PC-3 (cell line): ENCODE data around the gene LAD1. TPM values are rescaled to one million over a fixed set of nuclear protein-coding genes. Genes with fewer than 3 reads are reported as not detected.

Experiments used
- ATAC-seq: fragments of 200-7000 bp; cut with Tn5 transposase; 2 replicates; pipeline ENCODE4 v1.9.1; 2020; ENCODE audit warnings: mild to moderate bottlenecking, moderate library complexity
- BruUV-seq: library from RNA; stranded (reverse); fragments of 400-500 nt; replicated peaks from 2 replicates; lab custom pipeline; 2021; lab: Mats Ljungman, UMichigan
- CTCF ChIA-PET: fragments of 300-600 bp; sonication (Branson Sonifier 250); formaldehyde crosslinking; loops from one replicate; lab custom pipeline; 2022; ENCODE audit warnings: antibody characterized with exemption; lab: Charles Lee
- POLR2A ChIA-PET: fragments of 300-600 bp; sonication (Branson Sonifier 250); formaldehyde crosslinking; loops from one replicate; lab custom pipeline; 2022; ENCODE audit warnings: antibody characterized with exemption; ENCODE audit not compliant: unreplicated experiment; lab: Charles Lee
- DNase-seq: peaks from one replicate; pipeline ENCODE4 v3.0.0-alpha.2; 2015
- H2AFZ ChIP-seq: fragments of 300-600 bp; sonication (generic); 2 replicates; pipeline ENCODE4 v1.6.0; 2016; ENCODE audit warnings: antibody characterized with exemption, low read length
- H3F3A ChIP-seq: fragments of 300-600 bp; sonication (generic); one replicate; pipeline ENCODE4 v1.6.0; 2017; ENCODE audit warnings: antibody characterized with exemption, low read length, control low read depth, mild to moderate bottlenecking; ENCODE audit not compliant: unreplicated experiment
- H3K27ac ChIP-seq: fragments of 300-600 bp; sonication (generic); 2 replicates; pipeline ENCODE4 v1.5.1; 2016; ENCODE audit warnings: mild to moderate bottlenecking, low read length
- H3K27me3 ChIP-seq: fragments of 300-600 bp; sonication (generic); 2 replicates; pipeline ENCODE4 v1.6.1; 2016; ENCODE audit warnings: low read length, mixed read lengths
- H3K36me3 ChIP-seq: fragments of 300-600 bp; sonication (generic); 2 replicates; pipeline ENCODE4 v1.6.1; 2016; ENCODE audit warnings: low read depth, mixed run types, low read length, mixed read lengths
- H3K4me1 ChIP-seq: fragments of 300-600 bp; sonication (generic); 2 replicates; pipeline ENCODE4 v1.5.1; 2016; ENCODE audit warnings: low read length; ENCODE audit not compliant: insufficient read depth
- H3K4me2 ChIP-seq: fragments of 300-600 bp; sonication (generic); 2 replicates; pipeline ENCODE4 v1.6.0; 2016; ENCODE audit warnings: low read length
- H3K4me3 ChIP-seq: fragments of 300-600 bp; sonication (generic); 2 replicates; pipeline ENCODE4 v1.5.1; 2016; ENCODE audit warnings: mild to moderate bottlenecking, low read length, mixed read lengths
- H3K79me2 ChIP-seq: fragments of 300-600 bp; sonication (generic); 2 replicates; pipeline ENCODE4 v1.6.1; 2017; ENCODE audit warnings: low read length, mixed read lengths
- H3K9ac ChIP-seq: fragments of 300-600 bp; sonication (generic); 2 replicates; pipeline ENCODE4 v1.6.0; 2016; ENCODE audit warnings: mild to moderate bottlenecking, low read length
- H3K9me2 ChIP-seq: fragments of 300-600 bp; sonication (generic); replicated peaks from 2 replicates; pipeline ENCODE4 v1.6.1; 2016; ENCODE audit warnings: mixed run types, low read length, mixed read lengths
- H3K9me3 ChIP-seq: fragments of 300-600 bp; sonication (generic); 2 replicates; pipeline ENCODE4 v1.6.1; 2016; ENCODE audit warnings: low read length, mixed read lengths
- H4K20me1 ChIP-seq: fragments of 300-600 bp; sonication (generic); 2 replicates; pipeline ENCODE4 v1.6.1; 2016; ENCODE audit warnings: low read length, mixed read lengths
- EZH2 ChIP-seq: fragments of 300-600 bp; sonication (generic); IDR thresholded peaks from one replicate; pipeline ENCODE4 v1.6.1; 2017; ENCODE audit warnings: antibody characterized with exemption, mild to moderate bottlenecking, low read length; ENCODE audit not compliant: unreplicated experiment
- EZH2phosphoT487 ChIP-seq: fragments of 300-600 bp; sonication (generic); IDR thresholded peaks from 2 replicates; pipeline ENCODE4 v1.6.1; 2018; ENCODE audit warnings: mild to moderate bottlenecking, antibody characterized with exemption, low read length, borderline replicate concordance
- intact Hi-C: fragments of 100-400 bp; cut with micrococcal nuclease; formaldehyde crosslinking; loops from 2 replicates; pipeline ENCODE4 v1.9.0; 2023
- total RNA-seq: library from RNA; depleted of rRNA; stranded (reverse); fragments of >200 nt; gene quantifications from 2 replicates; pipeline ENCODE4 v1.2.3, GENCODE V29; 2014
- TF ChIP-seq, protein P1 (sequence below): fragments of 300-600 bp; sonication (generic); conservative IDR thresholded peaks from 2 replicates; pipeline ENCODE4 v1.5.1; 2017; ENCODE audit warnings: antibody characterized with exemption, low read depth, mild to moderate bottlenecking, low read length

Gene LAD1
- total RNA-seq, 1 experiment from 2014 or later = 310 TPM

DNA sequence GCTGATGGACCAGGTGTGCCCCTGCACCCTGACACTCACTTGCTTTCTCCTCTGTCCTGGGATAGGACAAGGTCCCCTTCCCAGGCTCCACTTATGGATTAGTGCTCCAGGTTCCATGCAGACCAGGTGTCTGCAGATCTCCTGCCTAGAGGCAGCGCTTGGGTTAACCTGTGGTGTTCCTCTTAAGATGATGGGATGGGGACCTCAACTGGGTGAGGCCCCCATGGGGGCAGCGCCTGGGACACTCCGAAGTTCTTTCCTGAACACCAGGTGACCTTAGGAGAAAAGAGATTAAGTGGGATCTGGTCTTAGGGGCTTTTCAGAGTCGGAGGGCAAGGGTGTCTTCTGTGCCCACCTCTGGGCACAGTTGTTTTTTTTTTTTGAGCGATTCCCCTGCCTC is 42.9 kb downstream of the LAD1 start:
- Histone ChIP-seq H3K36me3 (no peaks in the 10 kb centered on the region), H3K4me2 (no peak overlapping the region), H3K9me2 (no peaks in the 10 kb centered on the region), H3K4me3 (no peak overlapping the region), H3K9ac (no peak overlapping the region), H2AFZ (no peak overlapping the region), H3K27ac (no peak overlapping the region), H3K9me3 (no peaks in the 10 kb centered on the region), H3K4me1 (peaks cover 7% of the 10 kb centered on the region; the same call in 1 of the 2 replicates), H3K27me3 (no peaks in the 10 kb centered on the region), H4K20me1 (no peaks in the 10 kb centered on the region), H3K79me2 (no peaks in the 10 kb centered on the region), H3F3A (no peaks in the 10 kb centered on the region)
- no TSS peak for BruUV-seq
- TF ChIP-seq EZH2 = no peak
- TF ChIP-seq, protein P1, sequence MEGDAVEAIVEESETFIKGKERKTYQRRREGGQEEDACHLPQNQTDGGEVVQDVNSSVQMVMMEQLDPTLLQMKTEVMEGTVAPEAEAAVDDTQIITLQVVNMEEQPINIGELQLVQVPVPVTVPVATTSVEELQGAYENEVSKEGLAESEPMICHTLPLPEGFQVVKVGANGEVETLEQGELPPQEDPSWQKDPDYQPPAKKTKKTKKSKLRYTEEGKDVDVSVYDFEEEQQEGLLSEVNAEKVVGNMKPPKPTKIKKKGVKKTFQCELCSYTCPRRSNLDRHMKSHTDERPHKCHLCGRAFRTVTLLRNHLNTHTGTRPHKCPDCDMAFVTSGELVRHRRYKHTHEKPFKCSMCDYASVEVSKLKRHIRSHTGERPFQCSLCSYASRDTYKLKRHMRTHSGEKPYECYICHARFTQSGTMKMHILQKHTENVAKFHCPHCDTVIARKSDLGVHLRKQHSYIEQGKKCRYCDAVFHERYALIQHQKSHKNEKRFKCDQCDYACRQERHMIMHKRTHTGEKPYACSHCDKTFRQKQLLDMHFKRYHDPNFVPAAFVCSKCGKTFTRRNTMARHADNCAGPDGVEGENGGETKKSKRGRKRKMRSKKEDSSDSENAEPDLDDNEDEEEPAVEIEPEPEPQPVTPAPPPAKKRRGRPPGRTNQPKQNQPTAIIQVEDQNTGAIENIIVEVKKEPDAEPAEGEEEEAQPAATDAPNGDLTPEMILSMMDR = no peak
- no peak for TF ChIP-seq EZH2phosphoT487
- DNase-seq = no peak
- ChIA-PET POLR2A (no interaction called here), CTCF (interaction anchor here (1.1 kb wide), 1 partner anchor 48 kb away, joined by 3 read pairs; no protein-coding TSS in a partner anchor)
- intact Hi-C loops = no loop called here
- ATAC-seq = no peak

DNA sequence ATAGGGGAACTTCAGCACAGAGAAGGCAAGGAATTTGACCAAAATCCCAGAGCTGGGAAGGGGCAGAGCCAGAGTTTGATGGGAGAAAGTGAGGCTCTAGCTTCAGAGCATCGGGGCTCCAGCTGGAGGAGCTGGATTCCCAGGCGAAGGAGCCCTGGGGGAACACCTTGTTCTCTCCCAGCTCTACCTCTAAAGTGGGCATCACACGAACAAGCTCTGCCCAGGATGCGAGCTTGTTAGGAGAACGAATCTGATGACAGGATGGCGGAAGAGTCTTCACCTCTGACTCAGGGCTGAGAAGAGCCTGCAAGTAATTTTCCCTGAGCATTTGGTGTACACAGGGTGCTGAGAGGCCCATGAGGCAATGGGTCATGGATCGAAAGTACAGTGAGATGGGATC is 43.7 kb downstream of the LAD1 start:
- Histone ChIP-seq H4K20me1 (no peaks in the 10 kb centered on the region), H3K27ac (no peak overlapping the region), H3K4me2 (no peak overlapping the region), H3K9ac (no peak overlapping the region), H3K9me3 (no peaks in the 10 kb centered on the region), H3K79me2 (no peaks in the 10 kb centered on the region), H3K4me3 (no peak overlapping the region), H3K4me1 (peaks cover 7% of the 10 kb centered on the region; the same call in 1 of the 2 replicates), H2AFZ (no peak overlapping the region), H3K36me3 (no peaks in the 10 kb centered on the region), H3K9me2 (no peaks in the 10 kb centered on the region), H3K27me3 (no peaks in the 10 kb centered on the region), H3F3A (no peaks in the 10 kb centered on the region)
- DNase-seq (no peak), ATAC-seq (no peak)
- intact Hi-C loops = no loop called here
- POLR2A ChIA-PET = no interaction called here
- TF ChIP-seq EZH2 (no peak), EZH2phosphoT487 (no peak)
- TF ChIP-seq, protein P1 = no peak
- CTCF ChIA-PET = interaction anchor here (0.5 kb wide), 1 partner anchor 38 kb away, joined by 4 read pairs; no protein-coding TSS in a partner anchor
- no TSS peak for BruUV-seq

GRCh38 chr1:201354901-201355295 is 44.2 kb downstream of the LAD1 start:
- Histone ChIP-seq H3K4me3 (no peak overlapping the region), H3K4me2 (no peak overlapping the region), H3K4me1 (peaks cover 7% of the 10 kb centered on the region; the same call in 1 of the 2 replicates), H3K9me2 (no peaks in the 10 kb centered on the region), H4K20me1 (no peaks in the 10 kb centered on the region), H3K79me2 (no peaks in the 10 kb centered on the region), H3K9ac (no peak overlapping the region), H3K27ac (no peak overlapping the region), H3K9me3 (no peaks in the 10 kb centered on the region), H3F3A (no peaks in the 10 kb centered on the region), H2AFZ (no peak overlapping the region), H3K27me3 (no peaks in the 10 kb centered on the region), H3K36me3 (no peaks in the 10 kb centered on the region)
- DNase-seq = no peak
- TF ChIP-seq, protein P1 = no peak
- TF ChIP-seq EZH2 (no peak), EZH2phosphoT487 (no peak)
- ChIA-PET POLR2A (no interaction called here), CTCF (no interaction called here)
- no TSS peak for BruUV-seq
- intact Hi-C loops = no loop called here
- no peak for ATAC-seq
